ENCODE results near the gene TTC3. TPM values are rescaled to one million over a fixed set of nuclear protein-coding genes. Genes with fewer than 3 reads are reported as not detected.
A peak's percentile ranks its signal among the peaks of the same experiment; 100 is the strongest.

Gene TTC3
- total and polyA plus RNA-seq, 9 of the 15 experiments (the other 6 are each of a cell fraction or from before 2014, with no cell fraction given), result 17.5 to 92.0 (median 59.5) TPM

GRCh38 chr21:37220981-37221664 lies 148.1 kb downstream of the TTC3 start (continued):
- peak; percentile 92 for TF ChIP-seq RBFOX2 (IDR thresholded peaks at IDR 0.05; ENCODE audit: low read depth, low read length)
- TF ChIP-seq, protein P1, sequence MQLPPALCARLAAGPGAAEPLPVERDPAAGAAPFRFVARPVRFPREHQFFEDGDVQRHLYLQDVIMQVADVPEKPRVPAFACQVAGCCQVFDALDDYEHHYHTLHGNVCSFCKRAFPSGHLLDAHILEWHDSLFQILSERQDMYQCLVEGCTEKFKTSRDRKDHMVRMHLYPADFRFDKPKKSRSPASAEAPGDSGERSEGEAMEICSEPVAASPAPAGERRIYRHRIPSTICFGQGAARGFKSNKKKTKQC (CRISPR knock-in tag; IDR thresholded peaks at IDR 0.05), result peak; percentile 77
- TF ChIP-seq, protein P2, sequence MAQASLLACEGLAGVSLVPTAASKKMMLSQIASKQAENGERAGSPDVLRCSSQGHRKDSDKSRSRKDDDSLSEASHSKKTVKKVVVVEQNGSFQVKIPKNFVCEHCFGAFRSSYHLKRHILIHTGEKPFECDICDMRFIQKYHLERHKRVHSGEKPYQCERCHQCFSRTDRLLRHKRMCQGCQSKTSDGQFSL (CRISPR knock-in tag; IDR thresholded peaks at IDR 0.05), result no peak
- TF ChIP-seq, protein P2 (tag; IDR thresholded peaks at IDR 0.05), result no peak
- no peak for TF ChIP-seq MECOM (CRISPR knock-in tag; IDR thresholded peaks at IDR 0.05)
- TF ChIP-seq RAD21 (CRISPR knock-in tag; conservative IDR thresholded peaks at IDR 0.05 in 1 of 2, IDR thresholded peaks at IDR 0.05 in 1 of 2), result peak; percentile 52 to 78
- TF ChIP-seq ZNF584 (CRISPR knock-in tag; IDR thresholded peaks at IDR 0.05; ENCODE audit: low read depth), result no peak
- no peak for TF ChIP-seq SP2 (IDR thresholded peaks at IDR 0.05; ENCODE audit: extremely low read depth, low read depth, low read length, poor library complexity, severe bottlenecking)
- TF ChIP-seq CBX1 (IDR thresholded peaks at IDR 0.05; ENCODE audit: low read depth), result peak; percentile 72; the same call in 1 of the 2 replicates
- no peak for TF ChIP-seq ATF1 (CRISPR knock-in tag; IDR thresholded peaks at IDR 0.05)
- peak; percentile 64 for TF ChIP-seq ATF1 (tag; IDR thresholded peaks at IDR 0.05)
- no peak for TF ChIP-seq ZNF407 (IDR thresholded peaks at IDR 0.05; ENCODE audit: low read depth)
- TF ChIP-seq HNRNPL (IDR thresholded peaks at IDR 0.05; ENCODE audit: low read depth, low read length), result no peak
- TF ChIP-seq ZBED1 (IDR thresholded peaks at IDR 0.05), result 0 out of 2 replicates have a peak, but pooled peaks have one; percentile 40
- TF ChIP-seq E2F3 (CRISPR knock-in tag; IDR thresholded peaks at IDR 0.05), result no peak
- TF ChIP-seq ZBTB43 (CRISPR knock-in tag; IDR thresholded peaks at IDR 0.05), result no peak
- no peak for TF ChIP-seq ZFP1 (CRISPR knock-in tag; IDR thresholded peaks at IDR 0.05)
- 0 out of 2 replicates have a peak, but pooled peaks have one; percentile 26 for TF ChIP-seq DPF2 (IDR thresholded peaks at IDR 0.05)
- no peak for TF ChIP-seq TRIM28 (IDR thresholded peaks at IDR 0.05)
